HepG2 (cell line): ENCODE data around the gene HOXB2.

Experiments used
- CREB1 ChIP-seq, 2 experiments: fragments of 450-650 bp in 1 of 2; IDR thresholded peaks; 2 replicates each; pipeline ENCODE4 v1.6.1; 2016 to 2017; ENCODE audit warnings: control low read depth in 1 of 2, mild to moderate bottlenecking in 1 of 2, missing compliant biosample characterization in 1 of 2, missing genetic modification characterization in 1 of 2
- CREM ChIP-seq, 2 experiments: sonication (generic) in 1 of 2; formaldehyde crosslinking in 1 of 2; IDR thresholded peaks; 2 replicates each; pipeline versions ENCODE4 v1.4.0 to v1.6.1; 2016 to 2020; ENCODE audit warnings: antibody characterized with exemption in 1 of 2, mild to moderate bottlenecking in 1 of 2, missing genetic modification reagents in 1 of 2
- USF2 ChIP-seq, 2 experiments: sonication (generic) in 1 of 2; formaldehyde crosslinking in 1 of 2; IDR thresholded peaks; 2 replicates each; pipeline versions ENCODE4 v1.5.1 to v1.6.1; 2011 to 2020; ENCODE audit warnings: borderline replicate concordance in 1 of 2, low read depth in 1 of 2, low read length in 1 of 2, mild to moderate bottlenecking in 1 of 2, missing genetic modification reagents in 1 of 2, moderate library complexity in 1 of 2
- ZNF615 ChIP-seq: sonication (generic); formaldehyde crosslinking; IDR thresholded peaks from 2 replicates; pipeline ENCODE4 v1.5.0; 2020; ENCODE audit warnings: mild to moderate bottlenecking, missing genetic modification reagents, borderline replicate concordance

DNA sequence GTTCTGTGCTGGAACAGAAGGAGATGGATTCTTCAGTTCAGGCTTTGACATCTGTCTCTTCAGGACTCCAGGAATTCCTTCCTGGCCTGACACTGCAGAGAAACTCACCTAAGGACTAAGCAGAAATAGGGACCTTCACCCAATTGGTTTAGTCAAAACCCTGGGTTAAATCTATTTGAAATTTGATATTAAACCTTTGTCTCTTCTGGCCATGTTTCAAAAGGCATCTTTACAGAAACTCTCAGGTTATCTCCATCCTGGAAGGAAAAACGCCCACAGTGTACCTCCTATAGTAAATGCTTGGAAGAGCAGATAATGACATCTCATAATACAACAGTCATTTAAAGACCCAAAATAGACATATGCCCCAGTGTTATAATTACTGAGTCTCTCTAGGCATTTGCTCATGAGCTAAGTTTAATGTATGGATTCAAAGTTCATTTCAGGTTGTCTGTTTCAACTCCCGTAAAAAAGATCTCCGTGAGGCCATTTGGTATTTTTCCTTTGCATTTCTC, 38.9 kb upstream of the HOXB2 start:
- no peak for TF ChIP-seq ZNF615
- TF ChIP-seq USF2 (IDR thresholded peaks at IDR 0.05; ENCODE audit: low read depth, low read length) = no peak
- no peak for TF ChIP-seq USF2 (CRISPR knock-in tag; IDR thresholded peaks at IDR 0.05; ENCODE audit: borderline replicate concordance)
- TF ChIP-seq CREM (IDR thresholded peaks at IDR 0.05) = no peak
- TF ChIP-seq CREM (CRISPR knock-in tag; IDR thresholded peaks at IDR 0.05) = no peak
- no peak for TF ChIP-seq CREB1 (IDR thresholded peaks at IDR 0.05)
- no peak for TF ChIP-seq CREB1 (CRISPR knock-in tag; IDR thresholded peaks at IDR 0.05)
